Stimulated activated CD4-positive, alpha-beta T cell treated with anti-CD3 and anti-CD28 coated beads, Interleukin-1b, Interleukin-23, amount 100 ng/mL, for 4 hours (primary cell): ENCODE results near the gene TBX15.

Source experiments
- DNase-seq, 2 donors: peaks; one replicate each; pipeline ENCODE4 v3.0.0-alpha.2; 2020; ENCODE audit warnings: low read depth in 2 of 2

Gene TBX15

DNA sequence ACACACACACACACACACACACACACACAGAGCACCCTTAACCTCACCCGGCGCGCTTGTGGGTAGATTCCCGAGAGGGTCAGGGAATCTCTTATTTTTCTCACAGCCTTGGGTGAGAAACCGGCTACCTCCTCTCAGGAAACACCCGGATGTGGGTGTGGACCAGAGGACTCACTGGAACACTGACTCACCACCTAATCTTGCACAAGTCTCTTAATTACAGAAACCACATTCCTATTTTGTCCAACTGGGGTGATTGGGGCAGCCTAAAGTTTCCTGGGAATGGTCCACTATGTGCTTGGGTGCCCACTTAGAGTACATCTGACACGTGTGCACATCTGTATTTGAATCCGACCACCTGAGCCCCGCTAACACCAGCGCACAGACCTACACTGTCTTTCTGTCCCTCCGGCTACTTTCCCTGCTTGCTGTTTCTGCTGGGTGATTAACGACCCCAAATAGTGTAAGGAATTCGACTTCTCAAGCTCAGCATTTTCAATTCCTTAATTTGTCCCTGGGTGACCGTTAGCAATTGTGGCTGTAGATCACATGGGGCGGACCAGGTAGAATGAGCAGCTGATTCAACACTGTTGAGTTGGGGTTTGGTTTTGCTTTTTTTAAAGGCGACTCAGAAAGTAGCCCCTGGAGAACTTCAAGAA lies 14.0 kb upstream of the TBX15 start:
- no peak for DNase-seq

DNA sequence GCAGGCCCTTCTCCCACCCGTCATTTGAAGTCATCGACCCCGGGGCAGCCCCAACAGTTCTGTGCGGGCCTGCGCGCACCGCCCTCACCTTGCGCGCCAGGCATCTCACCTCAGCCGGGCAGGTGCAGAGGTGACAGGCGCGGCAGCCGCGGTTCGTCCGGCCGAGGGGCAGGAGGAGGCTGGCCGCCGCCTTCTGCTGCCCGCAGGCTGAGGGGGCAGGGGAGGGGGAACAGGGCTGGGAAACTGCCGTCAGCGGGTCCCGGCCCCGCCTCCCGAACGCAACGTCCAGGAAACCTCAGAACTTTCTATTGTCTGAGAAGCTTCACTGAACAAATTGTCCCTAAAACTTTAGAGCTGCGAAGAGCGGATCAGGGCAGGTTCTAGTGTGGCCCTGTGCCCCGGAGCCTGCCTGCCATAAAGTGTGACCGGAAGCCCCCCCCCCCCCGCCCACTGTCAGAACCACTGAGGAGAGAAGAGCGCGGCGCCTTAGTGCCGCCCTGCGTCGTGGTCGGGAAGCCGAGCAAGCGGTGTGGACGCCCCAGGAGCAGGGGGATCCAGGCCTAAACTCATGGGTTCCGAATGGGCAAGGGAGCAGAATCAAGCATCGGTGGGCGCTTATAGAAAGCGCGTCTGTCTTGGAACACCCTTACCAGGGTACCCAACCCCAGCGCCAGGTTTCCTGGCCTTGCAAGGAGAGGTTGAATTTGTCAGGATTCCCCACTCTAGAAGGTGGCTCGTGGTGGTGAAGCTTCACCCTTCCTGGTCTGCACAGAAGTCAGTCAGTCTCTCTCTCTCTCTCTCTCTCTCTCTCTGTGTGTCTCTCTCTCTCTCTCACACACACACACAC lies 13.3 kb upstream of the TBX15 start:
- no peak for DNase-seq

DNA sequence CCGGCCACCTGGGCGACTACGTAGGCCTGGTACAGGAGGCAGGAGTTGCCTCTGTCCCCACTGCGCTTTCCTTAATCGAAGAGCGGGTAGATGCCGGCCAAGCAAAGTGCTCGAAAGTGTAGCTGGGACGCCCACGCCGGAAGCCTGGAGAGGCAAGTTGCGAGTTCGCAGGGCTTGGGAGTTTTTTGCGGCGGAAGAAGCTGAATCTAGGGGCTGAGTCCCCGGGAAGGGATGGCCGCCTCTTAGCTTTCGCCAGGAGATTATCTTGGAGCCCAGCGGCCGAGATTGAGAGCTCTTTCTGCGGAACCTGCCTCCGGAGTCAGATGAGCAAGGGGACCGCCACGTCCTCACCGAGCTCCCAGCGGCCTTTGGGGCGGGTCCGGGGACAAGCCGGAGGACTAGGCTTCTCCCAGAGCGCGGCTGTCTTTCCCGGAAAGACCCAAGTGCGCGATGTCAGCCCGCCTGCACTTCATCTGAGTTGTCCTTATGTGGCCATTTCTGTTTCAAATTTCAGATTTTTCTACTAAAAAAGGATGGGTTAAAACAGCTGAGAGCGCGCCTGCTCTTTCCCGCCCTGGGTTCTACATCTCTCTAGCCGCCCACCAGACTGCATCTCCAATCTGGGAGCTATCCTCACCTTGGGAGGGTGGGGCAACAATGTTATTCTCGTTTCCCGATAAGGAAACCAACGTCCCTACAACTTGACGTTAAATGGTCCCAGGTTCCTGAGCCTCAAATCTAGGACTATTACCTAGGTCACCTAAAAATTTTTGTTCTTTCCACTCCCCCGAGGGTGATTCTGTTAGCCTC lies 12.4 kb upstream of the TBX15 start:
- no peak for DNase-seq

DNA sequence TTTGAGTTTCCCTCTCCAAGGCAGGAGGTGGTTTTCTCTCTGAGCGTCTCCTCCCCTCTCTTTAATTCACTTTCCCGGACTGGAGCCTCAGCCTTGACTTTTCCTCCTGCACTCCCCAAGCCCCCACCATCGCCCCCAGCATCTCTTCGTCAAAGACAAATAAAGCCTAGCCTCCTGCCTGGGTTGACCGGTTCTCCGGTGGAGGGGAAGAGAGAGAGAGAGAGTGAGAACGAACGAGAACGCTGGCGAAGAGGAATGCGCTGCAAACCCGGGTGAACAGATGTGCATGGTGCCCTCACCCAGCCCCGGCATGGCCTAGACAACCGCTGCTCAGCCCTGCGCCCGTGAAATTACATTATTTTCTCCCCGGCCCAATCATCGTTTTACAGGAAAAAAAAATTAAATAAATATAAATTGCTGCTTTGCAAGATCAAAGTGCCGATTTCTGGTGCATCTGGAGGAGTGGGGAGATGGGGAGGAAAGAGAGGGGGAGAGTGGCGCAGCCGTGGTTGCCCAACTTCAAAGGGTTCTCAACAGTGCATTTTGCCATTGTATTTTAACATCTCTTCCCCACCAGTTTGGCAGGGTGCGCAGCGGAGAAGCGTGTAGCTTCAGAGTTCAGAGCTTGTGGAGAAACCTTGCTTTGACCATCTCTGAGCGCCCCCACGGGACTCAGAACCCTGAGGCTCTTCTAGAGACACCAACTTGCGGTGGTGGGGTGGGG lies 11.4 kb upstream of the TBX15 start:
- no peak for DNase-seq

DNA sequence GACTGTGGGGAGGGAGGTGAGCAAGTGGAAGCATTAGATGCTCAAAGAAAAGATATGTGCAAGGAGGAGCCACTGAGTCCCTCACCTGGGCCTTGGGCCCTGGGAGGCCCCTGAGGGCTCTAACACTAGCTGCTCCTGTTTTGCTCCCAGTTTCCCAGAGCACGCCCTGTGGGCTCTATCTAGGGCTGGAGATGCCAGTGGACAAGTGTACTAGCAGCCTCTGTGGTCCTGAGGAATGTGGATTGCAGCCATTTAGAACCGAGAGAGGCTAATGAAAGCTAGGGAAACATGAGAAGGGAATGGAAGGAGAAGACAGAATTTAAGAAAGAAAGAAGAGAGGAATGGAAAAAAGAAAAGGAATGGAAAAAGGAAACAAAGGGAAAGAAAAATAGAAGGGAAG lies 10.0 kb upstream of the TBX15 start:
- DNase-seq, result no peak

DNA sequence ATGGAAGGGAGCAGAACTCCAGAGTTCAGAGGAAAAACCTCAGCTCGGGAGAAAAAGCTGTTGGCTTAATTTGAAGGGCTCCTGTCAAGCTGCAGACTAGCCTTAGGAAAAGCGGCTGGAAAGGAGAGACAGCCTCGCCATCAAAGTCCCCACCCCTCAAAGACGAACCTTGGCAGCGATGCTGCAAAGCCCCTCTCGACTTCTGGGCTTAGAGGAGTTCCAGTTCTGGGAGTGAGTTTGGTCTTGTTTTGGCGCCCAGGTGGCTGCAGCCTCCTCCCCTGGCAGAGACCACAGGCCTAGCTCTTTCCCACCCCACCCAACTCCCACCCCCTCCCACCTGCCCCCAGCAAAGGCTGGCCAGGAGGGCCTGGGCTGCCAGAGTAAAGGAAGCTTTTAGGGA lies 9.1 kb upstream of the TBX15 start:
- DNase-seq, result no peak

DNA sequence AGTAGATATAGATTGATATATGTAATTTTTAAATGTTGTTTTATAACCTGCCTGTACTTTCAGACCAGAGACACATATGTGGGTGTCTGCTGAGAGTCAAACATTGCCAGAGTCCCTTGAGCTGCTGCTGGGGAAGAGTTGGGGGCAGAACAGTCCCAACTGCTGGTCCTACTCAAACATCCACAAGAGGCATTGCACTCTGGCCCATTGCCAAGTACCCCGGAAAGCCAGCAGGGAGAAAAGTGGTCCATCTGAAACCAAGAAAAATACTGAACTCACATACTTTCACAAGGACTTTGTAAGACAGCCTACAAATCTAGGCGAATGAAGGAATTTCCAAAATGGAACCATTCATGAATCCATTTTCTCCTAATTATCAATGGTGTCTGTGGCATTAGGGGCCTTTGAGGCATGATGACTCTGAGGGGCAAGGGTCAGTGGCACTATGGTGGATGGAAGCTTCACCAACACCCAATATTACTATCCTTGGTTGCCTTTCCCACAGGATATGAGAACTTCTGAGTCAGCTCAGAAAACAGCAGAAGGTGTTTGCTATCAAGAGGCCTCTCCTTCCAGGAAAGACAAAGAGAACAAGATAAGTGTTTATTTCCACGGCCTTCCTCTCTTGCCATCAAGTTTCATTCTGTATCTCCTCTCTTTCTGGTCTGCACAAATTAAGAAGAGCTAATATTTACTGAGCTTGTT lies 7.3 kb upstream of the TBX15 start:
- no peak for DNase-seq

DNA sequence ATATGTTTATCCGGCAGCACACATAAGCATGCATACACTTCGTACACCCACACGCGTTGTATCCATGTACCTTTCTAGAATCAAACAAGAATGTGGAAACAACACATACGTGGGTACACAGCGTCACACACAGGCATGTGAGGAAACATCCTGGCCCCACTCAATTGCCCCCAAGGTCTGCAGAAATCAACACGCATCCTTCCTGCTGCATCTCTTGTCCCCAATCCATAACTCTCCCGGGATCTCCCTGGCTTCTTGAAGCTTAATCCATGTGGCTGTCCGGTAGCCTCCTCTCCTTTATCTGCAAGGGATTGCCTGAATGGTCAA lies 5.5 kb upstream of the TBX15 start:
- DNase-seq, result no peak

DNA sequence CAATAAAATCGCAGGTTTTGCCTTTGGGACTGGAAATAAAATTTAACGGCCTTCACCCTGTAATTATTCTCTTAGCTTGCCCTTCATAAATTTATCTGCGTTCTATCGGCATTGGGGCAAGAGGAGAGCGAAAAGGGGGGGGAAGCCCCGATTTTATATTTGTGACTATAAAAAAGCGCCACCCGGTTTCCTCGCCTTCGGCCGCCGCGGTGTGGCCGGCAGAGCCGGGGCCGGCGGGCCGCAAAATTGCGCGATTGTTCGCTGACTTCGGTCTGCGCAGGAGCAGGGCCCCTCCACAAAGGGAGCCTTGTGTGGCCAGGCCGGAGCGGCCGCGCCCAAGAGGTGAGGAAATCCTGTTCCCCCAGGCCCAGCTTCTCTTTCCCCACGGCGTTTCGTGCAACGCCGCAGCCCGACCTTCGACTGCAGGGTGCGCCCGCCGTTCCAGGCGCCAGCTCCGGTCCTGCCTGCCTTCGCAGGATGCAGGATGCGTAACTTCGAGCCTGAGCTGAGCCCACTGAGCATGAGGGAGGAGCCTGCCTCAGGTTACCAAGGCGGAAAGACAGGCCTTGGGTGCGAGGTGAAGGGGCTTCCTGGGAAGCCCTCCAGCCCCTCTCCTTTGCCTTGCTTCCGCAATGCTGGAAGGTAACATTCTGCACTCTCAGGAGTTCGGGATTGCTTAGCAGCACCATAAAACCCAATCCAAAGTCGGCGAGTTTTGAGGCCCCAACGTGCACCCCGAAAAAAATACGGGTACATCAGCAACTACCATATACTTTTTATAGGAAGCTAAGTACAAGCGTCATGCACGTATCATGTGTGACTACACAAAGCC lies 4.9 kb upstream of the TBX15 start:
- no peak for DNase-seq

DNA sequence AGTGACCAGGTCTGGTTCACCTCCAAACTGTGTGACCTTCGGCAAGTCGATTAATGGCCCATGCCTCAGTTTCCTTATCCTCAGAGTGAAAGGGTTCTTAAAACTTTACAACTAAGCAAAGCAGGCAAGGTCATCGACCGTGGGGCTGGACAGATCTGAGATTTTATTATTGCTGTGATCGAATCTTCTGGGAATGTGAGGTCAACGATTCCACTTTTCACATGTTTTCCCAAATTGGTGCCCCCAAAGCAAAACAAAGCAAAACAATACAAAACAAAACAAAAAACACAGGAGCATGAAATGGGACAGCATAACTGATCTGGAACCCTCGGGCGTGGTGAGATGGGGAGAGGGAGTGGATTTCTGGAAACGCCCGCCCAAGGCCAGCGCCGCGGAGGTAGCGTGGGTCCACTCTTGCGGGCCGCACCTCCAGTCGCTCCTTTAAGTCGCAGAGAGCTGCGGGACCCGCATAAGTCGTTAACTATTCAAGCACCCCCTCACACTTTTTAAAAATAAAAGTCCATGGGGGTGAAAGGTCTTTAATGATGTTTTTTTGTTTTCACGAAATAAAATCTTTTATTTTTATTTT lies 4.2 kb upstream of the TBX15 start:
- no peak for DNase-seq

DNA sequence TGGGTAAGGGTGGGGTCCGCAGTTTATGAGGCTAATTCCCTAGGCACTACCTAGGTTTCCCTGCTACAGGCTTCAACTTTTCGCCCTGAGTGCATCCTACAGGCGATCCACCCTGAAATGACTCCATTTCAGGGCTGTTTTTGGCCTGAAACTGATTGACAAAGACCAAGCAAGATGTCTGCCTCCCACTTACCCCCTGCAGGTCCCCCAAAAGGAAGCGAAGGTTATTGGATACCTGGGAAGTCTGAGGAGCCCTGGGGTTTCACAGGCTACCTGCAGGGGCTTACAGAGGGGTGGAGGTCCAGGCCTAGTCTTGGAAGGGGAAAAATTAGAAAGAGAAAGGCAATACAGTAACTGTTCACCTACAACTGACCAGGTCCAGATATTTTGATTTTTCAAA lies 3.3 kb upstream of the TBX15 start:
- no peak for DNase-seq

DNA sequence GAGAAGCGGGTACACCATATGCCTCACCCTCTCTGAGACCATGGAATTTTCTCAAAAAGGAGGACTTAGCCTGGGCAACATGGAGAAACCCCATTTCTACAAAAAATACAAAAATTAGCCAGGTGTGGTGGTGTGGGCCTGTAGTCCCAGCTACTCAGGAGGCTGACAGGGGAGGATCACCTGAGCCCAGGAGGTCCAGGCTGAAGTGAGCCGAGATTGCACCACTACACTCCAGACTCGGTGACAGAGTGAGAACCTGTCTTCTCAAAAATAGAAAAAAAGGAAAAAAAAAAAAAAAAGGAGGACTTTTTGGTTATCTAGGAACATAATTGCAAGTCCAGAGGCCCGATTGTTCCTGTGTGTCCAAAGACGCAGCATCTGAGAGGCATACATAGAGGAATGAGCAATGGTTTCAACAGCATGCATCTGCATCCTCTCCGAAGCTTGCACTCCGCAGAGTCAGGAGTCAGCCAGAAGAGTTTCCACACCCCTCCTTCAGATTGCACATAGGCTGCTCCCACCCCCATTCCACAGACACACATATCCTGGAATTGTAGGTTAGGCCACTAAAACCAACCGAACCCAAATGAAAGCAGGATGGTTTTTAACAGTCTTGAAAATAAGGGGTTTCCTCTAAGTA lies 2.5 kb upstream of the TBX15 start:
- no peak for DNase-seq

DNA sequence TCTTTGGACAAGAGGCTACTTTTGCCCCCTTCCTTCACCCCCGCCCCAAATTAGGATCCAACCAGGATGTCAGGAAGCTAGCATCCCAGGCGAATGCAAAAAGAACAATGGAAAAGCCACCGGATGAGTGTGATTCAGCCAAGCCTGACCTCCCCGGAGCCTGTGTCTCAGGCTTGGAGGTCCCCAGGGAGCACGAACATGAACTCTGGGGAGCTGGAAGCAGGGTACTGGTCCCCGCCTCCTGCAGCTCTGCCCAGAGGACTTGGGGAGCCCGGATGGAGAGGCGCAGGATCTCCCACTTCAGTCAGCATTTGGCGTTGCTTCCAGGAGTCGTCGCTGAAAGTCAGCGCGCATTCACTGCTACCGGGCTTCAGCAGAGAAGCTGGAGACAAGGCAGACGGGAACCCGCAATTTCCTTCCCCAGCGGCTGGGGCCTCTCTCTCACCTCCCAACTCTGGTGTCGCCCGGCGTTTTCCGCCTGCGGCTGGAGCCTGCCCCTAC lies 1.8 kb upstream of the TBX15 start:
- DNase-seq, result no peak

DNA sequence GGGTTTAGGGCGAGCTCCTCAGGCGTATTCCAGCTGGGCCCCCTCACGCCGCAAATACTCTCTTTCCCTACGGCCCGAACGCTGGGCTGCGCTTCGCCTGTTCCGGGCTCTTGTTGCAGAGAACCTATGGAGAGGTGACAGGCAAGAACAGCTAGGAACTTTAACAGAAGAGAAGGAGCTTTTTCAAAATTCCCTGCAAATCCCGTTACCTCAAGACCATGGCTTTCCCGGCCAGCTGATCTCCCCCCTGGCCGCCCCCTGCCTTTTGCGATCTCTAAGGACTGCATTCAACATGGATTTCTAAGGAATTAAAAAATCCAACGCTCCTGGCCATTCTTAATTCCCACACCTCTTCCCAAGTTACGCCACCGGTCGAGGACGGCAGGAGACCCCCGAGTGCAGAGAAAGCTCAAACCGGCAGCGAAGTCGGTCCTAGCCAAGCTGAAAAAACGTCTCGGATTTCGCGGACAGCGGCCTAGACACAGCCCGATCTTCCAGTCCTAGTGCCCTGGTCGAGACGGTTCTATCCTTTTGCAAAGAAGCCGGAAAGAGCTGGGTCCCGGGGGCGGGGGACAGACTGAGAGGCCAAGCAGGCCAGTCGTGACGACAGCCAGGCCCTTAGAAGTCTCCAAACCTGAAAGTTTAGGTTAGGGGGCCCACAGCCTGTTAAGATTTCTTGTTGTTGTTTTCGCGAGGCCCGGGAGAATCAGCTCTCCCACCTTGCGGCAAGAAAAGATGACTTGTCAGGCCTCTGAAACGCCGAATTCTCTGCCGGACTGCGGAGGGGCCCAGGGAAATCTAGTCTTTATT lies 1.1 kb upstream of the TBX15 start:
- DNase-seq, result no peak

DNA sequence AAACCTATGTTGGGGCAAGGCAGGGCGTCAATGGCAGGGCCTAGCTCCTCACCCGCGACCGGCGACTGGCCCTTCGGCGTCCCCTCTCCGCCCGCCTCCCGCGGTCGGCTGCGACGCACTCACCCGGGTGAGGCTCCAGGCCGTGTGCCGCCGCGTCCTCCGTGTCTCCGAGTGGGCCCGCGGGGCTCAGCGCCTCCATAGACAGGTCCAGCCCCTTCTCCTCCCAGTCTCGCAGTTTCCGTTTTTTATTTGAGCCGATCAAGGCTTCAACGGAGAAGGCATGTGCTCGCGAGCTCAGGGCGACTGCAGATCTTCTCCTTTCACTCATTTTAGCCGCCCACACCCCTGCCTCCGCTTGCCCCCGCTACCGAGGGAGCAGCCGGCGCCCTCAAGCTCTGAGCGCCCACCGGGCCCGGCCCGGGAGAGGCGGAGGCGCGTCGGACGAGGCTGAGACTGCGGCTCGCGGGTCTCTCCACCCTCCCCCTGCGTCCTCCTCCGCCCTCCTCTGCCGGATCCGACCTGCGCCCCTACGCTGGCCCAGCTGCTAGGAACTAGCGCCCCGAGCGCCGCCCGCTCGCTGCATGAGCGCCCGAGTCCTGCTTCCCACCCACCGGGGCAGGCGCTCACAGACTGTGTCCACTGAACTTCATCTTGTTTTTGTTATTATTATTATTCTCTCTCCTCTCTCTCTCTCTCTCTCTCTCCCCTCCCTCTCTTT lies 516 bp downstream of the TBX15 start:
- DNase-seq, result no peak

DNA sequence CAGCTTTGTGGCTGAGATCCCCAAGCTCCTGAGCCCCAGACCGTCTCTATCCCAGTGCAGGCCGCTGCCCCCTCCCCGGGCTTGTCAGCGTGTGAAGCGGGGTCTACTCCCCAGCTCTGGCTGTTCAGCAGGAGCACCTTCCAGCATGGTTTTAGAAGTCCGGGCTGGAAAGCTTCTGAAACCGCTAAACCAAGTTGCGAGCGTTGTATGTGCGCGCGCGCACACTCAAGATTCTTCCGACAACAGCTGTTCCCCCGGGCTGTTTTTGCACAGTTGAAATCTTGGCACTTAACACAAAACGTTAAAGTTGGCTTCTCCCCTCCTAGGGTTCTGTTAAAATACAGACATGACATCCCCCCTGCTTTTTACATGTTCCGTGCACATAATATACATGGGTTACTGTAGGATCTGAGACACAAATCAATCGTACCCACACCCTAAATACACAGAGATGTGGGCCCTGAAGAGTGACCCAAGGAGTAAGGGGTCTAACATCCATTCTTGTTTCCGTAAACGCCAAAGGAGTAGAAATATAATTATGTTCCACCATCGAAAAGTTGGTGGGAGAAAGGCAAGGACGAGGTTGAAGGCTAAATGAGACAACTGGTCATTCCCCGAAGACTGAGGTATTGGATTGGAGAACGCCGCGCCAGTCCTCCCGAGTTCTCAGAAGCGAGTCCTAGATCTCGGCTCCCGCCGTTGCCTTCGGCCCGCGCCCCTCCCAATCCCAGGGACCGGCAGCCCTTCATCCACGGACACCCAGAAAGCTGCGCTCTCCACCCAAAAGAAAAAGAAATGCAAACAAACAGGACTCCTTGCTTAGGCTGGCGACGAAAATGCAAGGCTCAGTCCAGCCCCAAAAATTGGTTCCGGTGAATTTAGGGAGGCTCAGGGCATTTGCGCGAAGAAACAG lies 1.3 kb downstream of the TBX15 start:
- DNase-seq, result no peak
